IPS DF 6.9 (cell line): Measurements from ENCODE around the gene PPP1R3F.
A peak's percentile ranks its signal among the peaks of the same experiment; 100 is the strongest.

Source experiments
- DNase-seq: peaks from one replicate; pipeline ENCODE4 v3.0.0-alpha.2; 2013; ENCODE audit warnings: low read depth, low spot score
- H3K27ac ChIP-seq: one replicate; pipeline ENCODE4 v1.5.1; 2013; ENCODE audit warnings: low read length, control low read depth
- H3K27me3 ChIP-seq: 2 replicates; pipeline ENCODE4 v1.6.1; 2013; ENCODE audit warnings: mild to moderate bottlenecking, low read length; ENCODE audit not compliant: control insufficient read depth, insufficient read depth
- H3K36me3 ChIP-seq: 2 replicates; pipeline ENCODE4 v1.6.1; 2013; ENCODE audit warnings: low read length; ENCODE audit not compliant: control insufficient read depth, insufficient read depth
- H3K4me1 ChIP-seq: 2 replicates; pipeline ENCODE4 v1.6.1; 2013; ENCODE audit warnings: low read length; ENCODE audit not compliant: control insufficient read depth, insufficient read depth
- H3K4me3 ChIP-seq: 2 replicates; pipeline ENCODE4 v1.5.1; 2013; ENCODE audit warnings: mild to moderate bottlenecking, low read length
- H3K9me3 ChIP-seq: 2 replicates; pipeline ENCODE4 v1.6.1; 2013; ENCODE audit warnings: low read length, inconsistent platforms; ENCODE audit not compliant: control insufficient read depth, insufficient read depth
- WGBS: extraction: QIAGEN DNeasy Blood & Tissue Kit; methylation state at CpG from one replicate; pipeline ENCODE4 v1.1.7; 2013; ENCODE audit warnings: mixed read lengths, missing lambda C conversion rate; ENCODE audit not compliant: insufficient read length, insufficient coverage; 5-methylcytosine and 5-hydroxymethylcytosine counted together

The PPP1R3F gene

GRCh38 chrX:49257846-49258748 lies 11.5 kb upstream of the PPP1R3F start:
- H3K36me3 ChIP-seq: no peaks in the 10 kb centered on the region
- no peak overlapping the region for H3K27ac ChIP-seq
- H3K4me1 ChIP-seq: no peaks in the 10 kb centered on the region
- no peak overlapping the region for H3K4me3 ChIP-seq
- WGBS: no CpG with 5 or more reads among the region's 20 CpGs
- no peaks in the 10 kb centered on the region for H3K27me3 ChIP-seq
- DNase-seq: no peak
- no peaks in the 10 kb centered on the region for H3K9me3 ChIP-seq

- no peak for DNase-seq
- no peak overlapping the region for H3K4me3 ChIP-seq
- no CpG with 5 or more reads among the region's 5 CpGs for WGBS
- no peak overlapping the region for H3K27ac ChIP-seq
- no peaks in the 10 kb centered on the region for H3K4me1 ChIP-seq
- no peaks in the 10 kb centered on the region for H3K9me3 ChIP-seq
- H3K27me3 ChIP-seq: no peaks in the 10 kb centered on the region
- no peaks in the 10 kb centered on the region for H3K36me3 ChIP-seq
Measured at GRCh38 chrX:49258749-49259124, 10.9 kb upstream of the PPP1R3F start.

- no CpG with 5 or more reads among the region's 17 CpGs for WGBS
- H3K4me3 ChIP-seq: no peak overlapping the region
- no peaks in the 10 kb centered on the region for H3K27me3 ChIP-seq
- DNase-seq: no peak
- H3K9me3 ChIP-seq: no peaks in the 10 kb centered on the region
- no peaks in the 10 kb centered on the region for H3K4me1 ChIP-seq
- no peak overlapping the region for H3K27ac ChIP-seq
- no peaks in the 10 kb centered on the region for H3K36me3 ChIP-seq
Measured at GRCh38 chrX:49260221-49260985, 9.2 kb upstream of the PPP1R3F start.

GRCh38 chrX:49262603-49263002 lies 7.0 kb upstream of the PPP1R3F start:
- Histone ChIP-seq H3K4me3 (no peak overlapping the region), H3K27me3 (no peaks in the 10 kb centered on the region), H3K4me1 (no peaks in the 10 kb centered on the region), H3K27ac (no peak overlapping the region), H3K36me3 (no peaks in the 10 kb centered on the region), H3K9me3 (no peaks in the 10 kb centered on the region)
- WGBS: no CpG with 5 or more reads among the region's 1 CpG
- no peak for DNase-seq

- H3K27ac ChIP-seq: no peak overlapping the region
- WGBS: no CpG with 5 or more reads among the region's 10 CpGs
- no peaks in the 10 kb centered on the region for H3K9me3 ChIP-seq
- H3K4me3 ChIP-seq: no peak overlapping the region
- no peaks in the 10 kb centered on the region for H3K27me3 ChIP-seq
- no peaks in the 10 kb centered on the region for H3K36me3 ChIP-seq
- H3K4me1 ChIP-seq: no peaks in the 10 kb centered on the region
- DNase-seq: no peak
Measured at GRCh38 chrX:49263631-49264030, 6.0 kb upstream of the PPP1R3F start.

- no peaks in the 10 kb centered on the region for H3K9me3 ChIP-seq
- no peaks in the 10 kb centered on the region for H3K4me1 ChIP-seq
- no peak within 1 kb of the TSS for H3K4me3 ChIP-seq
- no peak within 1 kb of the TSS for H3K27ac ChIP-seq
- no peaks in the 10 kb centered on the region for H3K27me3 ChIP-seq
- no CpG with 5 or more reads among the region's 11 CpGs for WGBS
- no peak for DNase-seq
- H3K36me3 ChIP-seq: no peaks in the 10 kb centered on the region
Measured at GRCh38 chrX:49264460-49264859, 5.1 kb upstream of the PPP1R3F start, which contains the start of gene FOXP3. TSS of gene FOXP3 (minus strand) at chrX:49264710. CDS start at chrX:49258505, 6,205 bp downstream.

- whole genome bisulfite sequencing: no CpG with 5 or more reads among the region's 10 CpGs
- Histone ChIP-seq H3K27ac (no peak overlapping the region), H3K4me3 (no peak overlapping the region), H3K27me3 (no peaks in the 10 kb centered on the region), H3K4me1 (peaks cover 2% of the 10 kb centered on the region; the same call in 1 of the 2 replicates), H3K9me3 (no peaks in the 10 kb centered on the region), H3K36me3 (no peaks in the 10 kb centered on the region)
- no peak for DNase-seq
Measured at GRCh38 chrX:49266523-49267445, 2.8 kb upstream of the PPP1R3F start.

GRCh38 chrX:49268702-49269009 lies 937 bp upstream of the PPP1R3F start:
- no CpG with 5 or more reads among the region's 4 CpGs for WGBS
- Histone ChIP-seq H3K4me1 (peaks cover 2% of the 10 kb centered on the region; the same call in 1 of the 2 replicates), H3K36me3 (no peaks in the 10 kb centered on the region), H3K4me3 (peak overlapping the region; percentile 52; the same call in 1 of the 2 replicates), H3K9me3 (no peaks in the 10 kb centered on the region), H3K27me3 (no peaks in the 10 kb centered on the region), H3K27ac (no peak overlapping the region)
- no peak for DNase-seq

GRCh38 chrX:49269010-49269766 lies 405 bp upstream of the PPP1R3F start:
- peaks cover 2% of the 10 kb centered on the region; the same call in 1 of the 2 replicates for H3K4me1 ChIP-seq
- H3K4me3 ChIP-seq: peak overlapping the region; percentile 93; the same call in 1 of the 2 replicates
- H3K27me3 ChIP-seq: no peaks in the 10 kb centered on the region
- no peak for DNase-seq
- no peaks in the 10 kb centered on the region for H3K36me3 ChIP-seq
- H3K9me3 ChIP-seq: no peaks in the 10 kb centered on the region
- WGBS: no CpG with 5 or more reads among the region's 45 CpGs
- H3K27ac ChIP-seq: no peak overlapping the region
